Measurements from ENCODE around the gene RPL37.

- TF ChIP-seq, protein P1, sequence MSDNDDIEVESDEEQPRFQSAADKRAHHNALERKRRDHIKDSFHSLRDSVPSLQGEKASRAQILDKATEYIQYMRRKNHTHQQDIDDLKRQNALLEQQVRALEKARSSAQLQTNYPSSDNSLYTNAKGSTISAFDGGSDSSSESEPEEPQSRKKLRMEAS (IDR thresholded peaks at IDR 0.05; ENCODE audit: low read depth) = no peak
- TF ChIP-seq, protein P2, sequence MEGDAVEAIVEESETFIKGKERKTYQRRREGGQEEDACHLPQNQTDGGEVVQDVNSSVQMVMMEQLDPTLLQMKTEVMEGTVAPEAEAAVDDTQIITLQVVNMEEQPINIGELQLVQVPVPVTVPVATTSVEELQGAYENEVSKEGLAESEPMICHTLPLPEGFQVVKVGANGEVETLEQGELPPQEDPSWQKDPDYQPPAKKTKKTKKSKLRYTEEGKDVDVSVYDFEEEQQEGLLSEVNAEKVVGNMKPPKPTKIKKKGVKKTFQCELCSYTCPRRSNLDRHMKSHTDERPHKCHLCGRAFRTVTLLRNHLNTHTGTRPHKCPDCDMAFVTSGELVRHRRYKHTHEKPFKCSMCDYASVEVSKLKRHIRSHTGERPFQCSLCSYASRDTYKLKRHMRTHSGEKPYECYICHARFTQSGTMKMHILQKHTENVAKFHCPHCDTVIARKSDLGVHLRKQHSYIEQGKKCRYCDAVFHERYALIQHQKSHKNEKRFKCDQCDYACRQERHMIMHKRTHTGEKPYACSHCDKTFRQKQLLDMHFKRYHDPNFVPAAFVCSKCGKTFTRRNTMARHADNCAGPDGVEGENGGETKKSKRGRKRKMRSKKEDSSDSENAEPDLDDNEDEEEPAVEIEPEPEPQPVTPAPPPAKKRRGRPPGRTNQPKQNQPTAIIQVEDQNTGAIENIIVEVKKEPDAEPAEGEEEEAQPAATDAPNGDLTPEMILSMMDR (IDR thresholded peaks at IDR 0.05) = no peak
- no peak for TF ChIP-seq YY1 (IDR thresholded peaks at IDR 0.05; ENCODE audit: low read depth)
- no peak for TF ChIP-seq NFIC (IDR thresholded peaks at IDR 0.05; ENCODE audit: borderline replicate concordance)
- TF ChIP-seq CHD2 (IDR thresholded peaks at IDR 0.05; ENCODE audit: low read length, partially characterized antibody) = no peak
- TF ChIP-seq RFX5 (IDR thresholded peaks at IDR 0.05; ENCODE audit: low read length) = no peak
Measured at GRCh38 chr5:40813698-40814281, 21.2 kb downstream of the RPL37 start.

All from SK-N-SH (cell line).